K562 (cell line): ENCODE measurements around the gene GDF15. TPM values are rescaled to one million over a fixed set of nuclear protein-coding genes. Genes with fewer than 3 reads are reported as not detected.

Source experiments
- CBFA2T3 ChIP-seq: fragments of 450-650 bp; IDR thresholded peaks from 2 replicates; pipeline ENCODE4 v1.6.1; 2017
- CXXC5 ChIP-seq: fragments of 250-450 bp; sonication (Bioruptor Pico); IDR thresholded peaks from 2 replicates; pipeline ENCODE4 v1.8.0; 2022; ENCODE audit warnings: inconsistent platforms, mild to moderate bottlenecking, moderate library complexity
- DEAF1 ChIP-seq: fragments of 450-650 bp; formaldehyde crosslinking; IDR thresholded peaks from 2 replicates; pipeline ENCODE4 v1.4.0; 2020; ENCODE audit warnings: mild to moderate bottlenecking, moderate library complexity
- ESRRA ChIP-seq: fragments of 450-650 bp; IDR thresholded peaks from 2 replicates; pipeline ENCODE4 v1.6.1; 2014; ENCODE audit warnings: low read depth, mild to moderate bottlenecking, moderate library complexity, borderline replicate concordance
- HNRNPLL ChIP-seq: fragments of 200-400 bp; formaldehyde crosslinking; IDR thresholded peaks from 2 replicates; pipeline ENCODE4 v1.6.1; 2017; ENCODE audit warnings: low read length, low read depth, mild to moderate bottlenecking; ENCODE audit not compliant: poor library complexity, severe bottlenecking
- JUND ChIP-seq, 2 experiments: IDR thresholded peaks; 2 replicates in 1 of 2; 3 replicates in 1 of 2; pipeline ENCODE4 v1.6.1; 2011; ENCODE audit warnings: borderline replicate concordance in 2 of 2, low read depth in 2 of 2, low read length in 2 of 2, improper control_type of control experiment in 1 of 2, missing biosample characterization in 1 of 2, missing genetic modification characterization in 1 of 2, missing genetic modification reagents in 1 of 2
- KDM5B ChIP-seq: fragments of 200-600 bp; sonication (generic); IDR thresholded peaks from 2 replicates; pipeline ENCODE4 v1.6.1; 2012; ENCODE audit warnings: low read depth, mild to moderate bottlenecking, moderate library complexity, low read length, control low read depth, inconsistent platforms; ENCODE audit not compliant: insufficient replicate concordance
- MTA3 ChIP-seq: fragments of 450-650 bp; formaldehyde crosslinking; IDR thresholded peaks from 2 replicates; pipeline ENCODE4 v1.6.1; 2017; ENCODE audit warnings: mild to moderate bottlenecking, borderline replicate concordance
- MYNN ChIP-seq, 2 experiments: sonication (generic); formaldehyde crosslinking in 1 of 2; IDR thresholded peaks; 2 replicates each; pipeline versions ENCODE4 v1.5.0 to v1.6.1; 2016 to 2020; ENCODE audit warnings: antibody characterized with exemption in 1 of 2, missing genetic modification reagents in 1 of 2
- NFATC3 ChIP-seq: fragments of 450-650 bp; IDR thresholded peaks from 2 replicates; pipeline ENCODE4 v1.6.1; 2017; ENCODE audit warnings: mild to moderate bottlenecking
- NR2C2 ChIP-seq, 2 experiments: fragments of 200-800 bp in 1 of 2; sonication (Bioruptor generic) in 1 of 2; sonication (generic) in 1 of 2; formaldehyde crosslinking in 1 of 2; IDR thresholded peaks; 2 replicates each; pipeline versions ENCODE4 v1.6.1 to v1.8.0; 2016 to 2022; ENCODE audit warnings: mild to moderate bottlenecking in 1 of 2, missing compliant biosample characterization in 1 of 2, missing genetic modification characterization in 1 of 2, missing genetic modification reagents in 1 of 2
- POLR2G ChIP-seq: fragments of 200-400 bp; formaldehyde crosslinking; IDR thresholded peaks from 2 replicates; pipeline ENCODE4 v1.6.1; 2017; ENCODE audit warnings: low read depth, mild to moderate bottlenecking, antibody characterized with exemption, low read length, moderate library complexity
- RNF219 ChIP-seq: fragments of 250-450 bp; sonication (Bioruptor Pico); IDR thresholded peaks from 2 replicates; pipeline ENCODE4 v1.5.0; 2022; ENCODE audit warnings: mild to moderate bottlenecking
- ZNF740 ChIP-seq, 3 experiments: fragments of 200-800 bp in 1 of 3; sonication (Bioruptor generic) in 1 of 3; sonication (generic) in 1 of 3; formaldehyde crosslinking in 1 of 3; IDR thresholded peaks; 2 replicates each; pipeline versions ENCODE4 v1.6.1 to v1.8.0; 2016 to 2022; ENCODE audit warnings: mild to moderate bottlenecking in 2 of 3, missing compliant biosample characterization in 2 of 3, missing genetic modification characterization in 2 of 3, missing genetic modification reagents in 1 of 3
- polyA plus RNA-seq, 8 experiments: library from polyadenylated mRNA; depleted of rRNA in 4 of 8; stranded (reverse) in 5 of 8; unstranded in 3 of 8; fragments of >200 nt; fragmentation: Nextera tagmentation in 2 of 8; fragmentation: Illumina TruSeq in 1 of 8; extraction: Ambion mirVana in 2 of 8; extraction: Trizol in 1 of 8; gene quantifications; 2 replicates each; pipeline versions ENCODE4 v1.2.1 to v1.2.3, GENCODE V29; 2011 to 2014; ENCODE audit warnings: inconsistent platforms in 1 of 8, missing spikeins in 1 of 8
- total RNA-seq, 7 experiments: library from RNA; depleted of rRNA in 6 of 7; stranded (reverse); fragments of >200 nt in 6 of 7; fragmentation: Illumina TruSeq in 2 of 7; extraction: Trizol in 2 of 7; gene quantifications; 2 replicates each; pipeline versions ENCODE4 v1.2.1 to v1.2.3, GENCODE V29; 2011 to 2021; ENCODE audit warnings: low replicate concordance in 1 of 7

The GDF15 gene
- total and polyA plus RNA-seq, 9 of the 15 experiments (the other 6 are each of a cell fraction or from before 2014, with no cell fraction given) = 2.3 to 82.4 (median 12.5) TPM

GRCh38 chr19:18428787-18429674 lies 43.1 kb downstream of the GDF15 start (continued):
- TF ChIP-seq ZNF740 (CRISPR knock-in tag; IDR thresholded peaks at IDR 0.05) (peak; percentile 88), ZNF740 (tag; IDR thresholded peaks at IDR 0.05) (peak in 1 of 2 experiments; percentile 86; a peak in 2 of 4 replicates), CBFA2T3 (no peak), DEAF1 (CRISPR knock-in tag) (no peak), POLR2G (peak; percentile 57), RNF219 (CRISPR knock-in tag) (no peak), HNRNPLL (peak; percentile 73), JUND (IDR thresholded peaks at IDR 0.05; ENCODE audit: borderline replicate concordance, low read depth, low read length) (peak; percentile 28; the same call in 1 of the 2 replicates), JUND (tag; IDR thresholded peaks at IDR 0.05; ENCODE audit: borderline replicate concordance, low read depth, low read length) (no peak), NR2C2 (CRISPR knock-in tag; IDR thresholded peaks at IDR 0.05) (no peak), NR2C2 (tag; IDR thresholded peaks at IDR 0.05) (no peak), MYNN (IDR thresholded peaks at IDR 0.05) (peak; percentile 96), MYNN (CRISPR knock-in tag; IDR thresholded peaks at IDR 0.05) (peak; percentile 73), ESRRA (peak; percentile 89; the same call in 1 of the 2 replicates), CXXC5 (CRISPR knock-in tag) (peak; percentile 83), NFATC3 (no peak), MTA3 (peak; percentile 42; the same call in 1 of the 2 replicates), KDM5B (no peak)
